Neural cell (in vitro differentiated cells): ENCODE data around the gene GDF11. TPM values are rescaled to one million over a fixed set of nuclear protein-coding genes. Genes with fewer than 3 reads are reported as not detected.

Source experiments
- polyA plus RNA-seq: library from polyadenylated mRNA; depleted of rRNA; stranded (reverse); fragments of >200 nt; gene quantifications from 2 replicates; pipeline ENCODE4 v1.2.3, GENCODE V29; 2014
- small RNA-seq, 3 experiments: library from RNA; depleted of rRNA; stranded (forward); fragments of <200 nt; gene quantifications; one replicate each; pipeline ENCODE3, GENCODE V24; 2012

GDF11 gene
- polyA plus RNA-seq, 1 donor from 2014 or later, result 16.0 TPM

Small RNAs within 50 kb of the gene (small RNA-seq; reads per million reads assigned to genes)
- 0 reads per million in 3 experiments for gene AC009779.1
- gene RF00017, result 0 reads per million in 3 experiments

Other genes with a start within 250 kb of the GDF11 start
- gene OR6C4, start 193.5 kb upstream of the GDF11 start, polyA plus RNA-seq, result not detected in 2 replicates
- not detected in 2 replicates for gene OR2AP1, start 170.7 kb upstream of the GDF11 start, polyA plus RNA-seq
- gene OR10P1, start 106.2 kb upstream of the GDF11 start, polyA plus RNA-seq, result not detected in 2 replicates
- gene ITGA7, start 35.2 kb upstream of the GDF11 start, polyA plus RNA-seq, result 13.5 and 17.1 TPM in 2 replicates
- 217 and 261 TPM in 2 replicates for gene BLOC1S1, start 27.1 kb upstream of the GDF11 start, polyA plus RNA-seq
- 3.4 and 6.6 TPM in 2 replicates for gene RDH5, start 22.7 kb upstream of the GDF11 start, polyA plus RNA-seq
- 217 and 246 TPM in 2 replicates for gene CD63, start 14.1 kb upstream of the GDF11 start, polyA plus RNA-seq
- gene SARNP, start 74.6 kb downstream of the GDF11 start, polyA plus RNA-seq, result 245 and 332 TPM in 2 replicates
- 6.1 and 11.5 TPM in 2 replicates for gene ORMDL2, start 74.9 kb downstream of the GDF11 start, polyA plus RNA-seq
- 45.0 and 46.4 TPM in 2 replicates for gene DNAJC14, start 86.5 kb downstream of the GDF11 start, polyA plus RNA-seq
- gene MMP19, start 99.8 kb downstream of the GDF11 start, polyA plus RNA-seq, result not detected in 2 replicates
- 45.7 and 49.3 TPM in 2 replicates for gene PYM1, start 184.8 kb downstream of the GDF11 start, polyA plus RNA-seq
- 1.1 and 1.2 TPM in 2 replicates for gene DGKA, start 188.0 kb downstream of the GDF11 start, polyA plus RNA-seq
- gene PMEL, start 222.9 kb downstream of the GDF11 start, polyA plus RNA-seq, result not detected in 2 replicates
- 2.3 and 2.6 TPM in 2 replicates for gene CDK2, start 223.7 kb downstream of the GDF11 start, polyA plus RNA-seq
- gene RAB5B, start 231.0 kb downstream of the GDF11 start, polyA plus RNA-seq, result 39.6 and 43.9 TPM in 2 replicates